ENCODE measurements around the gene PTGER3. TPM values are rescaled to one million over a fixed set of nuclear protein-coding genes. Genes with fewer than 3 reads are reported as not detected.

The PTGER3 gene
- total RNA-seq, 1 experiment from 2014 or later, result not detected

GRCh38 chr1:71053146-71053545, 5.5 kb upstream of the PTGER3 start:
- no peak for DNase-seq (ENCODE audit: low spot score)

GRCh38 chr1:71049951-71050598, 2.5 kb upstream of the PTGER3 start:
- peak; percentile 72 for DNase-seq (ENCODE audit: low spot score)

GRCh38 chr1:71046891-71047634, 553 bp downstream of the PTGER3 start:
- DNase-seq (ENCODE audit: low spot score), result no peak

- no peak for DNase-seq (ENCODE audit: low spot score)
These were observed 2.1 kb downstream of the PTGER3 start for GRCh38 chr1:71045463-71046028.

- no peak for DNase-seq (ENCODE audit: low spot score)
These were observed 2.8 kb downstream of the PTGER3 start for GRCh38 chr1:71044833-71045232.

- DNase-seq (ENCODE audit: low spot score), result no peak
These were observed 4.6 kb downstream of the PTGER3 start for GRCh38 chr1:71043065-71043464.

- DNase-seq (ENCODE audit: low spot score), result peak; percentile 5
These were observed 5.8 kb downstream of the PTGER3 start for GRCh38 chr1:71041806-71042205.

GRCh38 chr1:71039661-71040262, 7.9 kb downstream of the PTGER3 start:
- DNase-seq (ENCODE audit: low spot score), result no peak

- no peak for DNase-seq (ENCODE audit: low spot score)
These were observed 8.7 kb downstream of the PTGER3 start for GRCh38 chr1:71038942-71039341.

- DNase-seq (ENCODE audit: low spot score), result no peak
These were observed 9.6 kb downstream of the PTGER3 start for GRCh38 chr1:71037829-71038620.

GRCh38 chr1:71037066-71037465, 10.6 kb downstream of the PTGER3 start:
- DNase-seq (ENCODE audit: low spot score), result no peak

GRCh38 chr1:71033136-71033535, 14.5 kb downstream of the PTGER3 start:
- no peak for DNase-seq (ENCODE audit: low spot score)

- no peak for DNase-seq (ENCODE audit: low spot score)
These were observed 16.2 kb downstream of the PTGER3 start for GRCh38 chr1:71031426-71031825.

GRCh38 chr1:71030026-71030425, 17.6 kb downstream of the PTGER3 start:
- no peak for DNase-seq (ENCODE audit: low spot score)

GRCh38 chr1:71028981-71029380, 18.6 kb downstream of the PTGER3 start:
- no peak for DNase-seq (ENCODE audit: low spot score)

- DNase-seq (ENCODE audit: low spot score), result no peak
These were observed 19.6 kb downstream of the PTGER3 start for GRCh38 chr1:71027991-71028390.

- DNase-seq (ENCODE audit: low spot score), result no peak
These were observed 21.5 kb downstream of the PTGER3 start for GRCh38 chr1:71026093-71026492.

- DNase-seq (ENCODE audit: low spot score), result no peak
These were observed 24.1 kb downstream of the PTGER3 start for GRCh38 chr1:71023515-71023914.

GRCh38 chr1:71019233-71019969, 28.2 kb downstream of the PTGER3 start:
- DNase-seq (ENCODE audit: low spot score), result no peak

GRCh38 chr1:71018791-71019190, 28.8 kb downstream of the PTGER3 start:
- no peak for DNase-seq (ENCODE audit: low spot score)

- DNase-seq (ENCODE audit: low spot score), result no peak
These were observed 31.9 kb downstream of the PTGER3 start for GRCh38 chr1:71015745-71016144.

Data from A172 (cell line).